ENCODE results near the gene SIK3. TPM values are rescaled to one million over a fixed set of nuclear protein-coding genes. Genes with fewer than 3 reads are reported as not detected.
A peak's percentile ranks its signal among the peaks of the same experiment; 100 is the strongest.
"Not testable (repeated sequence)": the region's sequence is repeated elsewhere in the genome, so short reads cannot be mapped to it uniquely, and the experiment has no call there.

SIK3 gene
- total RNA-seq, 1 donor from 2014 or later = 88.4 TPM

GRCh38 chr11:117026593-117027330, 71.5 kb downstream of the SIK3 start:
- ChIA-PET POLR2A (interaction anchor here (0.6 to 0.9 kb wide), 2 partner anchors 43 to 100 kb away, joined by 4 to 5 read pairs; no protein-coding TSS in a partner anchor), CTCF (no interaction called here)
- intact Hi-C loops (cut with micrococcal nuclease) = no loop called here
- ATAC-seq (ENCODE audit: low read depth) = peak; percentile 35
- Mint-ChIP-seq H3K9me3 (no peaks in the 10 kb centered on the region), H3K36me3 (ENCODE audit: low read depth) (peaks cover 7% of the 10 kb centered on the region), H3K27me3 (no peaks in the 10 kb centered on the region), H3K4me3 (no peak overlapping the region), H3K27ac (peak overlapping the region; percentile 57), H3K4me1 (peaks cover 84% of the 10 kb centered on the region)
- TF ChIP-seq CTCF (IDR thresholded peaks at IDR 0.05) = no peak
- no peak for DNase-seq

GRCh38 chr11:117023707-117024106, 74.5 kb downstream of the SIK3 start:
- H3K27me3 Mint-ChIP-seq; H3K4me3 Mint-ChIP-seq; DNase-seq; H3K36me3 Mint-ChIP-seq (ENCODE audit: low read depth); ATAC-seq (ENCODE audit: low read depth); CTCF ChIA-PET; H3K9me3 Mint-ChIP-seq: not testable (repeated sequence)
- Mint-ChIP-seq H3K27ac (peak overlapping the region; percentile 66), H3K4me1 (peaks cover 93% of the 10 kb centered on the region)
- POLR2A ChIA-PET = interaction anchor here (0.6 to 1.0 kb wide), 2 partner anchors 9 to 105 kb away, joined by 3 read pairs; no protein-coding TSS in a partner anchor
- intact Hi-C loops (cut with micrococcal nuclease) = loop anchor here (2.0 kb wide), 1 partner anchor 15 kb away; no protein-coding TSS in a partner anchor

- H3K4me1 Mint-ChIP-seq = peaks cover 93% of the 10 kb centered on the region
- no peak for TF ChIP-seq CTCF (IDR thresholded peaks at IDR 0.05)
- ATAC-seq (ENCODE audit: low read depth) (no peak), DNase-seq (no peak)
- no peaks in the 10 kb centered on the region for H3K9me3 Mint-ChIP-seq
- peak overlapping the region; percentile 57 for H3K27ac Mint-ChIP-seq
- H3K4me3 Mint-ChIP-seq = peak overlapping the region; percentile 39
- no peaks in the 10 kb centered on the region for H3K27me3 Mint-ChIP-seq
- ChIA-PET CTCF (no interaction called here), POLR2A (interaction anchor here (1.4 kb wide), 1 partner anchor 75 kb away, joined by 3 read pairs; the partner anchor contains the start of gene SIK3)
- intact Hi-C loops (cut with micrococcal nuclease) = no loop called here
- peaks cover 3% of the 10 kb centered on the region for H3K36me3 Mint-ChIP-seq (ENCODE audit: low read depth)
Observed at GRCh38 chr11:117023178-117023577, 75.0 kb downstream of the SIK3 start.

GRCh38 chr11:117022526-117022925, 75.7 kb downstream of the SIK3 start:
- H3K9me3 Mint-ChIP-seq = no peaks in the 10 kb centered on the region
- ATAC-seq (ENCODE audit: low read depth) (no peak), DNase-seq (no peak)
- H3K27me3 Mint-ChIP-seq = no peaks in the 10 kb centered on the region
- peak overlapping the region; percentile 2 for H3K4me3 Mint-ChIP-seq
- intact Hi-C loops (cut with micrococcal nuclease) = no loop called here
- CTCF ChIA-PET = no interaction called here
- peaks cover 2% of the 10 kb centered on the region for H3K36me3 Mint-ChIP-seq (ENCODE audit: low read depth)
- peaks cover 95% of the 10 kb centered on the region for H3K4me1 Mint-ChIP-seq
- TF ChIP-seq CTCF (IDR thresholded peaks at IDR 0.05) = no peak
- peak overlapping the region; percentile 57 for H3K27ac Mint-ChIP-seq
- POLR2A ChIA-PET = interaction anchor here (1.4 kb wide), 1 partner anchor 76 kb away, joined by 3 read pairs; the partner anchor contains the start of gene SIK3

GRCh38 chr11:117020869-117021564, 77.2 kb downstream of the SIK3 start:
- no peak for TF ChIP-seq CTCF (IDR thresholded peaks at IDR 0.05)
- H3K9me3 Mint-ChIP-seq = no peaks in the 10 kb centered on the region
- ATAC-seq (ENCODE audit: low read depth) (peak; percentile 31), DNase-seq (no peak)
- H3K27me3 Mint-ChIP-seq = no peaks in the 10 kb centered on the region
- peaks cover 2% of the 10 kb centered on the region for H3K36me3 Mint-ChIP-seq (ENCODE audit: low read depth)
- ChIA-PET CTCF (interaction anchor here (1.0 kb wide), 1 partner anchor 91 kb away, joined by 4 read pairs; no protein-coding TSS in a partner anchor), POLR2A (interaction anchor here (0.5 to 1.6 kb wide), 4 partner anchors 10 to 104 kb away, joined by 3 to 5 read pairs (median 5); no protein-coding TSS in a partner anchor)
- peak overlapping the region; percentile 62 for H3K27ac Mint-ChIP-seq
- intact Hi-C loops (cut with micrococcal nuclease) = loop anchor here (1.0 to 2.0 kb wide), 6 partner anchors 9 to 92 kb away; no protein-coding TSS in a partner anchor
- peak overlapping the region; percentile 45 for H3K4me3 Mint-ChIP-seq
- H3K4me1 Mint-ChIP-seq = peaks cover 84% of the 10 kb centered on the region
